Measurements from ENCODE around the gene KCNMB1. TPM values are rescaled to one million over a fixed set of nuclear protein-coding genes. Genes with fewer than 3 reads are reported as not detected.

KCNMB1 gene
- total RNA-seq, 3 donors from 2014 or later = 1.5 to 59.1 (median 5.5) TPM

DNA sequence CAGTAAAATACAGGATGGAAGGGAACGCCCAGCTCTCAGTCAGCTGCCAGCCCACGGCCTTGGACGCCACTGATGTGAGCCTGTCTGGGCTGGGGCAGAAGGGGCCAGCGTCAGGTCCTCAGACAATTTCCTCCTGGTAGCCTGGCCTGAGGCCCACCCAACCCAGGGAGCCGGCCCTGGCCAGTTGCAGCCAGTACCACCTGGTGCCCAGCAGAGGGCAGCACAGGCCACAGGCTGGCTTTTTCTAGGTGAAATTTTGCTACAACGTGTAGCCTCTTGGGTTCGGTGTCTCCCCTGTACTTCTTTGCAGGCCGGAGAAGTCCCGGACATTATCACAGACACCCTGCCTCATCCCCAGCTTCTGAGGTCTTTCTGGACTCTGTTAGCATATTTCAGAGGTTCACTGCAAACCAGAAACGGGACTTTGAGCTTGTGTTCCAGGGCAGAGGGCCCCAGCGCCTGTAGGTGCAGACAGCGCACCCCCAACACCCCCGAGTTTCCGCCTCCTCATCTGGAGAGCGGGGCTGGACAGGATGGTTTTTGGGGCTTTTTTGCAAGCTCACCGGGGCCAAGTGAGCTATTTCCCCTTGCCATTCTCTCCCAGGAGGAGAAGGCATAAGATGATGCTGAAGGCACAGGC lies 45.9 kb upstream of the KCNMB1 start:
- Histone ChIP-seq H3K36me3 (ENCODE audit: low read depth) (no peaks in the 10 kb centered on the region), H3K4me1 (ENCODE audit: low read depth) (no peaks in the 10 kb centered on the region), H3K9me3 (no peaks in the 10 kb centered on the region), H3K4me3 (no peak overlapping the region)
- TF ChIP-seq, protein P1, sequence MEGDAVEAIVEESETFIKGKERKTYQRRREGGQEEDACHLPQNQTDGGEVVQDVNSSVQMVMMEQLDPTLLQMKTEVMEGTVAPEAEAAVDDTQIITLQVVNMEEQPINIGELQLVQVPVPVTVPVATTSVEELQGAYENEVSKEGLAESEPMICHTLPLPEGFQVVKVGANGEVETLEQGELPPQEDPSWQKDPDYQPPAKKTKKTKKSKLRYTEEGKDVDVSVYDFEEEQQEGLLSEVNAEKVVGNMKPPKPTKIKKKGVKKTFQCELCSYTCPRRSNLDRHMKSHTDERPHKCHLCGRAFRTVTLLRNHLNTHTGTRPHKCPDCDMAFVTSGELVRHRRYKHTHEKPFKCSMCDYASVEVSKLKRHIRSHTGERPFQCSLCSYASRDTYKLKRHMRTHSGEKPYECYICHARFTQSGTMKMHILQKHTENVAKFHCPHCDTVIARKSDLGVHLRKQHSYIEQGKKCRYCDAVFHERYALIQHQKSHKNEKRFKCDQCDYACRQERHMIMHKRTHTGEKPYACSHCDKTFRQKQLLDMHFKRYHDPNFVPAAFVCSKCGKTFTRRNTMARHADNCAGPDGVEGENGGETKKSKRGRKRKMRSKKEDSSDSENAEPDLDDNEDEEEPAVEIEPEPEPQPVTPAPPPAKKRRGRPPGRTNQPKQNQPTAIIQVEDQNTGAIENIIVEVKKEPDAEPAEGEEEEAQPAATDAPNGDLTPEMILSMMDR (IDR thresholded peaks at IDR 0.05) = peak; percentile 90
- ATAC-seq = peak; percentile 88
- peak in 2 of 3 donors; percentile 62 to 66 for DNase-seq
- intact Hi-C loops (cut with DNase I, micrococcal nuclease) = loop anchor here (5.0 to 10.0 kb wide), 2 partner anchors 190 to 192 kb away; no protein-coding TSS in a partner anchor

DNA sequence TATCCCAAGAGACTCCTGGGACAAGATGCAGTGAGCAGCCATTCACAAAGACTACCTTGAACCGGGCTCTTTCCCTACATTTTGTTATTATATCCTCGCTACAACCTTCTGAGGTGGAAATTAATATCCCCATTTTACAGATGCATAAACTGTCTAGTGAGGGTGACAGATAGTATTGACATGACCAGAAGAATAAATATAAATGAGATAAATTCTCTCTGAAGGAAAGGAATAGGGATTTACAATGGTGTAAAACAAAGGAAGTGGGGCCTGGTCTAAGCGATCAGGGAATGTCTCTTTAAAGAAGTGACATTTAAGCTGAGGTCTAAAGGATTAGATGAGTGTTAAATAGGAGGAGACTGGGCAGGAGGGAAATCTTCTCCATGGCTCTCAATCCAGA lies 43.5 kb upstream of the KCNMB1 start:
- no peak for ATAC-seq
- intact Hi-C loops (cut with DNase I, micrococcal nuclease) = loop anchor here in 1 of 2 donors (10.0 kb wide), 1 partner anchor 192 kb away; no protein-coding TSS in a partner anchor
- H3K36me3 ChIP-seq (ENCODE audit: low read depth) = no peaks in the 10 kb centered on the region
- no peaks in the 10 kb centered on the region for H3K9me3 ChIP-seq
- no peak overlapping the region for H3K4me3 ChIP-seq
- no peaks in the 10 kb centered on the region for H3K4me1 ChIP-seq (ENCODE audit: low read depth)
- TF ChIP-seq, protein P1 (IDR thresholded peaks at IDR 0.05) = no peak
- DNase-seq = no peak

DNA sequence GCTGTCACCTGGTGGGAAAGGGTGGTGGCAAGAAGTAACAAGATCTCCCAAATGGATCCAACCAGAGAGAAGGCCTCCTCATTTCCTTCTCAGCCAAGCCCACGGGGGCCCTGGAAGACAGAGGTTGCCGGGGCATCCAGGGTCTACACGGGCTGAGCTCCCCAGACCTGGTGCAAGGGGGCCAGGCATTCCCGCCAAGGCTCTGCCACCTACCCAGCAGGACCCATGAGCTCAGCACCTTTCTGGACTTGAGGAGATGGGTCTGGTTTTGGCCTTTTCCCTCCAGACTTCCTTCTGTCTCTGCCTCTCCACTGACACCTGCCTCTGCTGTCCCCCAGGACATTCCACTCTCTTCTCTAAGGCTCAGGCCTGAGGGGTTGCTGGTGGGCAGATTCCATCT lies 42.4 kb upstream of the KCNMB1 start:
- DNase-seq = no peak
- intact Hi-C loops (cut with DNase I, micrococcal nuclease) = loop anchor here in 1 of 2 donors (10.0 kb wide), 1 partner anchor 193 kb away; no protein-coding TSS in a partner anchor

DNA sequence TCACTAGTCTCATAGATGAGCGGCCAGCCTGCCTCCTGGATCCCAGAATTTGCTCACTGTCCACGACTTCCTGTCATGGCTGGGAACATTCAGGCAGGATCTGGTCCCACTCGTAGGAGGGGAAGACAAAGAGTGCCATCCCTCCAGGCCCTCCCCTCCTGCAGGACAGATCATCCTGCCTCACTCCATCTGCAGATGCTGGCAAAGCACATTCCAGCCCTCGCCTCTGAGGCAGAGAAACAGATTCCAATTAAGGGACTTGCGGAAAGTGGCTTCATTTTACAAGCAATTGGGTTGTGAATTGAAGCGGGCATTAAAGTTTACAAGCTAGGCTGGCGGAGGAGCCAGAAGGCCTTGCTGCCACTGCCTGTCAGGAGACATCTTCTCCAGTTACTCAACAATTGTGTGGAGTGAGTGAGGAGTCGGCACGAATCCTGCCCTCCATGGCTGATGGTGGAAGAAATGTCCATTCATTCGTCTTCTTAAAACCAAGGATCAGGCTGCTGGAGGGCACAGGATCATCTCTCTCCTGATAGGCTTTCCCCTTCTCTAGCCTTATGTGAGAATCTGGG lies 41.8 kb upstream of the KCNMB1 start:
- ATAC-seq (no peak), DNase-seq (no peak)
- intact Hi-C loops (cut with DNase I, micrococcal nuclease) = loop anchor here in 1 of 2 donors (10.0 kb wide), 1 partner anchor 194 kb away; no protein-coding TSS in a partner anchor
- Histone ChIP-seq H3K9me3 (no peaks in the 10 kb centered on the region), H3K36me3 (ENCODE audit: low read depth) (no peaks in the 10 kb centered on the region), H3K4me1 (ENCODE audit: low read depth) (no peaks in the 10 kb centered on the region), H3K4me3 (no peak overlapping the region)
- TF ChIP-seq, protein P1 (IDR thresholded peaks at IDR 0.05) = no peak

More for the DNA sequence above, 42.4 kb upstream of the KCNMB1 start:
- Histone ChIP-seq H3K4me1 (ENCODE audit: low read depth) (no peaks in the 10 kb centered on the region), H3K4me3 (no peak overlapping the region), H3K9me3 (no peaks in the 10 kb centered on the region), H3K36me3 (ENCODE audit: low read depth) (no peaks in the 10 kb centered on the region)
- TF ChIP-seq, protein P1 (IDR thresholded peaks at IDR 0.05) = no peak
- no peak for ATAC-seq

DNA sequence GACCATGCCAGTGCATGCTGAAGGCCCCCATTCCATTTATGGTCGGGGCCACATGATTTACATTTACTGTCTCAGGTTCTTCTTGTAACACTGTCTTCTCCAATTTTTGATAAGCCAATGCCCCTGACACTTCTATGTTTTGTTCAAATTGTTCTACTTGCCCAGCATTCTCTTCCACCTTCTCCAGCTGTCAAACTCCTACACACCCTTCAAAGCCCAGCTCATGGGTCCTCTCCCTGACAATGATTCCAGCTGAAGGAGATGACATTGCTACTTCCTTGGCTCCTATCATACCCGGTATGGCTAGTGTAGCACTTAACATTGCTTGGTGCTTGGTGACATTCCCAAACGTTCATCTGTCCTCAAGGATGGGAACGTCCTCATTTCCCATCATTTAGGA lies 41.1 kb upstream of the KCNMB1 start:
- intact Hi-C loops (cut with DNase I, micrococcal nuclease) = loop anchor here in 1 of 2 donors (10.0 kb wide), 1 partner anchor 195 kb away; no protein-coding TSS in a partner anchor
- no peaks in the 10 kb centered on the region for H3K4me1 ChIP-seq (ENCODE audit: low read depth)
- no peak for DNase-seq
- no peak for ATAC-seq
- no peaks in the 10 kb centered on the region for H3K36me3 ChIP-seq (ENCODE audit: low read depth)
- no peak overlapping the region for H3K4me3 ChIP-seq
- H3K9me3 ChIP-seq = no peaks in the 10 kb centered on the region
- TF ChIP-seq, protein P1 (IDR thresholded peaks at IDR 0.05) = no peak
